Loucy (cell line): ENCODE measurements around the gene LFNG.

ENCODE experiments used
- H2AFZ ChIP-seq: fragments of 200-600 bp; sonication (generic); 2 replicates; pipeline ENCODE4 v1.6.0; 2016; ENCODE audit warnings: antibody characterized with exemption, mild to moderate bottlenecking, low read length, moderate library complexity
- H3F3A ChIP-seq: fragments of 200-600 bp; 2 replicates; pipeline ENCODE4 v1.6.0; 2016; ENCODE audit warnings: antibody characterized with exemption, low read depth, mild to moderate bottlenecking
- H3K27me3 ChIP-seq: fragments of 200-600 bp; sonication (generic); 2 replicates; pipeline ENCODE4 v1.6.1; 2014; ENCODE audit warnings: low read length, mild to moderate bottlenecking; ENCODE audit not compliant: insufficient read depth, poor library complexity, severe bottlenecking
- H3K36me3 ChIP-seq: fragments of 200-600 bp; sonication (generic); 2 replicates; pipeline ENCODE4 v1.6.1; 2016; ENCODE audit warnings: low read length; ENCODE audit not compliant: insufficient read depth
- H3K4me1 ChIP-seq: fragments of 200-600 bp; sonication (generic); 2 replicates; pipeline ENCODE4 v1.5.1; 2014; ENCODE audit warnings: low read length, mild to moderate bottlenecking; ENCODE audit not compliant: insufficient read depth, poor library complexity, severe bottlenecking
- H3K4me2 ChIP-seq: fragments of 200-600 bp; sonication (generic); 2 replicates; pipeline ENCODE4 v1.6.0; 2014; ENCODE audit warnings: antibody characterized with exemption, low read length, low read depth, mild to moderate bottlenecking; ENCODE audit not compliant: poor library complexity, severe bottlenecking
- H3K4me3 ChIP-seq: fragments of 200-600 bp; sonication (generic); 2 replicates; pipeline ENCODE4 v1.5.1; 2014; ENCODE audit warnings: low read length, mild to moderate bottlenecking, mixed read lengths; ENCODE audit not compliant: poor library complexity, severe bottlenecking
- H3K79me2 ChIP-seq: fragments of 200-600 bp; sonication (generic); 2 replicates; pipeline ENCODE4 v1.6.1; 2014; ENCODE audit warnings: low read length; ENCODE audit not compliant: insufficient read depth
- H3K9ac ChIP-seq: fragments of 200-600 bp; sonication (generic); 2 replicates; pipeline ENCODE4 v1.6.0; 2014; ENCODE audit warnings: mild to moderate bottlenecking, low read depth, low read length, moderate library complexity; ENCODE audit not compliant: poor library complexity, severe bottlenecking
- H3K9me2 ChIP-seq: fragments of 200-600 bp; sonication (generic); replicated peaks from 2 replicates; pipeline ENCODE4 v1.6.1; 2016; ENCODE audit warnings: low read depth, low read length, mixed read lengths
- H3K9me3 ChIP-seq: fragments of 200-600 bp; sonication (generic); 2 replicates; pipeline ENCODE4 v1.6.1; 2014; ENCODE audit warnings: mild to moderate bottlenecking, antibody characterized with exemption, low read length, low read depth; ENCODE audit not compliant: insufficient read depth
- H4K20me1 ChIP-seq: fragments of 200-600 bp; sonication (generic); 2 replicates; pipeline ENCODE4 v1.6.0; 2014; ENCODE audit warnings: antibody characterized with exemption, low read length, mild to moderate bottlenecking; ENCODE audit not compliant: insufficient read depth, poor library complexity, severe bottlenecking
- EZH2phosphoT487 ChIP-seq: fragments of 200-600 bp; IDR thresholded peaks from 2 replicates; pipeline ENCODE4 v1.6.1; 2018; ENCODE audit warnings: antibody characterized with exemption, mild to moderate bottlenecking, moderate library complexity, borderline replicate concordance
- TF ChIP-seq, protein P1 (sequence below): fragments of 200-600 bp; sonication (generic); conservative IDR thresholded peaks from 2 replicates; pipeline ENCODE4 v1.5.1; 2014; ENCODE audit warnings: mild to moderate bottlenecking, antibody characterized with exemption, low read length

Gene LFNG

DNA sequence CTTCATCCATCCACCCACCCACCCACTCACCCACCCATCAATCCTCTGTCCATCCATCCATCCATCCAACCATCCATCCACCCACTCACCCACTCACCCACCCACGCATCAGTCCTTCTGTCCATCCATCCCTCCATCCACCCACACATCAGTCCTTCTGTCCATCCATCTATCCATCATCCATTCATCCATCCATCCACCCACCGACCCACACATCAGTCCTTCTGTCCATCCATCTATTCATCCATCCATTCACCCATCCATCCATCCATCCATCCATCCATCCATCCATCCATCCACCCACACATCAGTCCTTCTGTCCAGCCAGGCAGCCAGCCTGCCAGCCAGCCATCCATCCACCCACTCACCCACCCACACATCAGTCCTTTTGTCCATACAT, 27.5 kb upstream of the LFNG start:
- Histone ChIP-seq H3K4me1 (no peaks in the 10 kb centered on the region), H3F3A (no peaks in the 10 kb centered on the region), H3K79me2 (no peaks in the 10 kb centered on the region), H3K36me3 (no peaks in the 10 kb centered on the region), H3K4me3 (no peak overlapping the region), H3K9me2 (no peaks in the 10 kb centered on the region), H3K4me2 (no peak overlapping the region), H4K20me1 (no peaks in the 10 kb centered on the region), H3K9ac (no peak overlapping the region), H3K9me3 (no peaks in the 10 kb centered on the region), H3K27me3 (no peaks in the 10 kb centered on the region), H2AFZ (no peak overlapping the region)
- TF ChIP-seq, protein P1, sequence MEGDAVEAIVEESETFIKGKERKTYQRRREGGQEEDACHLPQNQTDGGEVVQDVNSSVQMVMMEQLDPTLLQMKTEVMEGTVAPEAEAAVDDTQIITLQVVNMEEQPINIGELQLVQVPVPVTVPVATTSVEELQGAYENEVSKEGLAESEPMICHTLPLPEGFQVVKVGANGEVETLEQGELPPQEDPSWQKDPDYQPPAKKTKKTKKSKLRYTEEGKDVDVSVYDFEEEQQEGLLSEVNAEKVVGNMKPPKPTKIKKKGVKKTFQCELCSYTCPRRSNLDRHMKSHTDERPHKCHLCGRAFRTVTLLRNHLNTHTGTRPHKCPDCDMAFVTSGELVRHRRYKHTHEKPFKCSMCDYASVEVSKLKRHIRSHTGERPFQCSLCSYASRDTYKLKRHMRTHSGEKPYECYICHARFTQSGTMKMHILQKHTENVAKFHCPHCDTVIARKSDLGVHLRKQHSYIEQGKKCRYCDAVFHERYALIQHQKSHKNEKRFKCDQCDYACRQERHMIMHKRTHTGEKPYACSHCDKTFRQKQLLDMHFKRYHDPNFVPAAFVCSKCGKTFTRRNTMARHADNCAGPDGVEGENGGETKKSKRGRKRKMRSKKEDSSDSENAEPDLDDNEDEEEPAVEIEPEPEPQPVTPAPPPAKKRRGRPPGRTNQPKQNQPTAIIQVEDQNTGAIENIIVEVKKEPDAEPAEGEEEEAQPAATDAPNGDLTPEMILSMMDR: no peak
- no peak for TF ChIP-seq EZH2phosphoT487

DNA sequence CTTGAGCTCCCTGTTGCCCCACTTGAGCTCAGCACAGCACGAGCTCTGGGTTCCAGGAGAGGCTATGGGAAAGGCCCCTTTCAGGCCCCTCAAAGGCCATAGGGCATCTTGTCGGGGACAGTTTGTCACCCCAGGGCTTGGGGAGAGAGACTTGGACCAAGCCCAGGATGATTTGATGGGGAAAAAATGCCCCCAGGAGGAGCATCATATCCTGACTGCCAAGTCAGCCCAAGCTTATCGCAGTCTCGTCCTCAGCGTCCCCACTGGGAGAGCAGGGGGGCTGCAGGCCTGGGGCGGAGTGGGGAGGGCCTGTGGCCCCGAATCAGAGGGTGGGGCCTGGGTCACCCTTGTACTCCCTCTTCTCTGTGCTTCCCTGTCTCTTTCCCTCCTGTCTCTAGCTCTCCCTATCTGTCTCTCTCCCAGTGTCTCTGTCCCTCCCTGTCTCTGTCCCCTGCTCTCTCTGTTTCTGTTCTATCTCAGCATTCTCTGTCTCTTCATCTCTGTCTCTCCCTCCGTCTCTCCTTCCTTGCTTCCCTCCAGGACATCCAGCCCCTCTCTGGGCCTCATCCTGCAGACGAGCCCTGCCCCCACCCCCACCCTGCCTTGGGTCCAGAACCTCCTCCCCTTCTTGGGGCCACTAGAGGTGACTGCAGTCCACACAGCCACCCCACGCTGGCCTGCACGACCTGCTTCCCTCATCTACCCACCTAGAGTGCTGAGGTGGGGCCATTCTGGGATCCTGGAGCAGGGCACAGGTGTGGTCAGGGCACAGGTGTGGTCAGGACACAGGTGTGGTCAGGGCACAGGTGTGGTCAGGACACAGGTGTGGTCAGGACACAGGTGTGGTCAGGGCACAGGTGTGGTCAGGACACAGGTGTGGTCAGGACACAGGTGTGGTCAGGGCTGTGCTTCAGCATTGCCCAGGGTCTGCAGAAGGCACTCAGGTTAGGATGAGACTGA, 26.1 kb upstream of the LFNG start:
- Histone ChIP-seq H3K9ac (no peak overlapping the region), H3K36me3 (no peaks in the 10 kb centered on the region), H3F3A (no peaks in the 10 kb centered on the region), H3K4me2 (no peak overlapping the region), H3K27me3 (no peaks in the 10 kb centered on the region), H3K4me1 (no peaks in the 10 kb centered on the region), H2AFZ (no peak overlapping the region), H3K4me3 (no peak overlapping the region), H3K79me2 (no peaks in the 10 kb centered on the region), H3K9me2 (no peaks in the 10 kb centered on the region), H3K9me3 (no peaks in the 10 kb centered on the region), H4K20me1 (no peaks in the 10 kb centered on the region)
- no peak for TF ChIP-seq EZH2phosphoT487
- TF ChIP-seq, protein P1: no peak

DNA sequence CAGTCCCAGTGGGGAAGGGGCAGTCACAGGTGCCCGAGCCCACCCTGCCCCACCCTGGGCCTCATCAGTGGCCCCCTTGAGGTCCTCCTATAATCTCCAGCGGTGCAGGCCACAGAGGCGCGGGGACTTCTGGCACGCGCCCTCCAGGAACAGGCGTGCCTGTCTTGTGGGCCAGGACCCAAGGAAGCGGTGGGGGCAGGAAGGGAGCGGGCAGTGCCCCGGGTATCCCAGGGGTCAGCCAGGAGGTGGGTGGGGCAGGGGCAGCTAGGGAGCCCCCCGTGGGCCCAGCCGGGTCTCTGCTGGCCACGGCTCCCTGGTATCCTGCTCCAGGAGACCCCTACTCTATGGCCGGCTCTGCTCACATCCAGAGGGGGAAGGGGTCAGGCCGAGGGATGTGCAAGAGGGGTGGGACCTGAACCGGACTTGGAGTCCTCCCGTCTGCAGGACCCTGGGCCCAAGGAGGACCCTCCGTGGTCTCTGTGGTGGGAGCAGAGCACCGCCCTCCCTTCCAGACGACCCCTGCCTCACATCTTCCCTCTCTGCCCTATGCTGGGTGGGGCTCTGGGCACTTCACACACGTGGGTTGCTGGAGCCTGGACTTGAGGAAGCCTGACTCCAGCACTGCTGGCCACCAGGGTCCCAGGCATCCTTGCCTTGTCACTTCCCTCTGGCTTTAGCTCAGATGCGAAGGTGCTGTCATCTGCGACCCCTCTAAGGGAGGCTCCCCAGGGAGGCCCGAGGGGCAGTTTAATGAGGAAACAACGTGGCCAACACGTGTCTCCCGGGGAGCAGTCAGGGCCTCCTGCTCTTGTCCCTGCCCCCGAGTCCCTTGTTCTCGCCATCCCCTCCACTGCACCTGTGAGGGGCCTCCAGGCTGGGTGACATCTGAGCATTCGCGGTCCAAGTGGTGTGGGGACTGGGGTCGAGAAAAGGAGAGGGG, 25.1 kb upstream of the LFNG start:
- H3K4me1 ChIP-seq: no peaks in the 10 kb centered on the region
- no peaks in the 10 kb centered on the region for H3K79me2 ChIP-seq
- TF ChIP-seq, protein P1: no peak
- no peak for TF ChIP-seq EZH2phosphoT487
- H2AFZ ChIP-seq: no peak overlapping the region
- H3K9me2 ChIP-seq: no peaks in the 10 kb centered on the region
- H3K4me2 ChIP-seq: no peak overlapping the region
- H3K27me3 ChIP-seq: no peaks in the 10 kb centered on the region
- H4K20me1 ChIP-seq: no peaks in the 10 kb centered on the region
- no peak overlapping the region for H3K4me3 ChIP-seq
- no peaks in the 10 kb centered on the region for H3K9me3 ChIP-seq
- no peak overlapping the region for H3K9ac ChIP-seq
- H3F3A ChIP-seq: no peaks in the 10 kb centered on the region
- H3K36me3 ChIP-seq: no peaks in the 10 kb centered on the region
